Activated CD4-positive, alpha-beta T cell treated with anti-CD3 and anti-CD28 coated beads, Interleukin-2, amount 50 U/mL, for 48 hours (primary cell): ENCODE data around the gene ZNF646.
A peak's percentile ranks its signal among the peaks of the same experiment; 100 is the strongest.
"Not testable (repeated sequence)": the region's sequence is repeated elsewhere in the genome, so short reads cannot be mapped to it uniquely, and the experiment has no call there.

Experiments
- DNase-seq, 2 experiments: peaks; one replicate each; pipeline ENCODE4 v3.0.0-alpha.2; 2020

ZNF646 gene

DNA sequence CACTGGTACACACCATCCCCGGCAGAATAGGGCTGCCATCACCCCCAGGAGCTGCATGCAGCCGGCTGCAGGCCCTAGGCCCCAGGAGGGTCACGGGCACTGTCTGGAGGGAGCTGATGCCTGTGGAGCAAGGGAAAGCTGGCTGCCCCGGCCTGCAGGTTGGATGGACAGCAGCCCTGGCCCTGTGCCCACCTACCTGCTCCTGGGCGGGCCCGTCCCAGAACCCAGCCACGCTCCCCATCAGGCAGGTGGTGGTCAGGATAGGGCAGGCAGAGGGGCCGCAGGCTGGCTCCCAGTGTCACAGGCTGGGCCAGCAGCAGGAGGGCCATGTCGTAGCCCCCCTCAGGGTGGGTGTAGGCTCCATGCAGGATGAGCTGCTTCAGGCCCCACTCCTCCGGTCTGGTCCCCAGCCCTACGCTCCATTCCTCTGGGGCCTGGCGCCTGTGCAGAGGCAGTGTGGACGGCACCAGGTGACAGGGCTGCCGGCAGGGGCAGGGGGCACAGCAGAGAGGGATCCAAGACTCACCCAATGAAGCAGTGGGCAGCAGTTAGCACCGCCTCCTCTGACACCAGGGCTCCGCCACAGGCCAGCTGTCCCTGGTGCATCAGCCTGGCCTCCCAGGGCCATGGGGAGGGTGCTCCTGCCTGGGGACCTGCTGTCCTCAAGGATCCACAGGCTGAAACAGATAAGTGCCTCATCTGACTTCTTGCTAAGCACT lies 10.5 kb downstream of the ZNF646 start:
- DNase-seq: no peak

DNA sequence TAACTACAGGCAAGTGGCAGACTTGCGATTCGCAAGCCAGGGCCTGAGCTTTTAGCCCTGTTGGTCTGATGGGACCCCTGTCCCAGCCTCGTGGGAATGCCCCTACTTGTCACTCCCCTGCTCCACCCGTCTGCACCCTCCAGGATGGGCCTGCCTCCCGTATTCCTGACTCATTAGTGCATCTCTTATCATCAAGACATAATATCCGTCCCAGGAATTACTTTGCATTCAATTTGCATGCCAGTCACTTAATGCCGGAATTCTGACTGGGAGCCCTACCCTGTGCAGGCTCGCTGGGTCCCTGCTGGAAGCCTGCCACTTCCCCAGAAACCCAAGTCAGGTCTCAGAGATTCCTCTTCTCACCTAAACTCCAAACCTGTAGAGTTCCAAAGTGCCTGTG lies 11.2 kb downstream of the ZNF646 start:
- no peak for DNase-seq

DNA sequence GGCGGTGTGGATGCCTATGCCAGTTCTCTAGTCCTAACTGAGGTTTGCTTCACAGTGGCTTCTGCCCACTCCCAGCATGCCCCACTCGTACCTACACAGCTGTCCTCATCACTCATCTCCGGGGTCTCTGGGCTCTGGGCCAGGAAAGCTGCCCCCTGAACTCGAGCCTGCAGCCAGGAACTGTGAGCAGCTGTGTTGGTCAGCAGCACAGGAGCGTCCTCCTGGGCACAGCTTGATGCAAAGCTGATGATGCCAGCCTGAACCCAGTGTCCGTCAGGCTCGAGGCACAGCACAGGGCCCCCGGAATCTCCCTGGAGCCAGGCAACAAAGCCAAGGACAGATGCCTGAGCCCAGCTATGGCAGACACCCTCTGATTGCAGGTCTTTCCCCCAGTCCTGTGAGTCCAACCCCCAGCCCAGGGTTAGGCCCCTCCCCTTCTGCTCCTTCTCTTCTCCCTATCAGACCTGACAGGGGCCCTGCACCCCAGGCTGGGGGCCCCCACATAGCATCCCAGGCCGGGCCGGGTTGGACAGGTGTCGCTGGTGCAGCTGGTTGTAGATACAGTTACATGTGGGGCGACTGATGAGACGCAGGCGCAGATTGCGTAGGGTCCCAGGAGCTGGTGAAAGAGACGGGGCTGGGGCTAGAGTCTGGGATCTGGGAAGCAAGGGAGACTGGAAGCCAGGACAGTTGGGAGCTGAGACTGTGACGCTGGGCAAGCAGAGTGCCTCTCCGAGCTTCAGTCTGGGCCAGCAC lies 11.8 kb downstream of the ZNF646 start:
- DNase-seq: no peak

DNA sequence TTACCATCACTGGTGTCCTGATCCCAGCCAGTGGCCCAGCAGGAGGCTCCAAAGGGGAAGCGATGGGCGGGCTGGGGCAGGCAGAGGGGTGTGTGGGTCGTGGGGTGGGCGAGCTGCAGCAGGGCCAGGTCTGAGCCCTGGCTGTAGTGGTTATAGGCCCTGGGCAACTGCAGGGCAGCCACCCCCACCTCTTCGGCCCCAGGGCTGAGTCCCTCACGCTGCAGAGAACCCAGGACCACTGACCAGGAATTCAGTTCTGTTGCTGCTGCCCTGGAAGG lies 12.3 kb downstream of the ZNF646 start:
- DNase-seq: no peak

DNA sequence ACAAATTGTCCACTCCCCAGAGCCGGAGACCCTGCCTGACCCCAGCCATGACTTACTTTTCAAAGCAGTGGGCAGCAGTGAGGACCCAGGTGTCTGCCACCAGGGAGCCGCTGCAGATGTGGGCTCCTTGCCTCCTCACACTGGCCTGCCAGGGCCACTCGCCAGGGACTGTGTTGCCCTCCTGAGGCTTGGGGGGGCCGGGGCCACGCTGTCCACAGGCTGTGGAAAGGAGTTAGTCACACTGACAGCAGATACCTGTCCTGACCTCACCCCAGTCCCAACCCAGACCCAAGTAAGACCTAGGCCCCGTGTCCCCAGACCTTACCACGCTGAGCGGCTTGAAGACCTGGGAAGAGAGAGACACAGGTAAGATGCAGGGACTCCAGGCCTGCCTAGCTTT lies 13.3 kb downstream of the ZNF646 start:
- DNase-seq: no peak

DNA sequence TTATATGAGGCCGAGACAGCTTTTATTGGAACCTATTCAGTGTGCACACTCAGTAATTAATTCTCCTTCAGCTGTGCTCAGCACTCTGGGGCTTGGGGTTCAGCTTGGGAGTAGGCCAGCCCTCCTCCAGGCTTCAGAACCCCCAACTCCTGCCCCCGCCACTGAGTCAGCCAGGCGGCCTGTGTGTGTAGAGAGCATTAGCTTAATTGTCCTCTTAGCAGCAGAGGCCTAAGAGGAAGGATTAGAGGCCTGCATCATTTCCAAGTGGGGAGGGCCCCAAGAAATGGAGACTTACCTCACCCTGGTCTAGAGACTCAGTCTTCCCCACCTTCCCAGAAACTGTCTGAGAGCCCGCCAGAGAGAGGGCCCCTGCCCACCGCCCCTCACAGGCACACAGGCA lies 13.7 kb downstream of the ZNF646 start:
- DNase-seq: no peak

DNA sequence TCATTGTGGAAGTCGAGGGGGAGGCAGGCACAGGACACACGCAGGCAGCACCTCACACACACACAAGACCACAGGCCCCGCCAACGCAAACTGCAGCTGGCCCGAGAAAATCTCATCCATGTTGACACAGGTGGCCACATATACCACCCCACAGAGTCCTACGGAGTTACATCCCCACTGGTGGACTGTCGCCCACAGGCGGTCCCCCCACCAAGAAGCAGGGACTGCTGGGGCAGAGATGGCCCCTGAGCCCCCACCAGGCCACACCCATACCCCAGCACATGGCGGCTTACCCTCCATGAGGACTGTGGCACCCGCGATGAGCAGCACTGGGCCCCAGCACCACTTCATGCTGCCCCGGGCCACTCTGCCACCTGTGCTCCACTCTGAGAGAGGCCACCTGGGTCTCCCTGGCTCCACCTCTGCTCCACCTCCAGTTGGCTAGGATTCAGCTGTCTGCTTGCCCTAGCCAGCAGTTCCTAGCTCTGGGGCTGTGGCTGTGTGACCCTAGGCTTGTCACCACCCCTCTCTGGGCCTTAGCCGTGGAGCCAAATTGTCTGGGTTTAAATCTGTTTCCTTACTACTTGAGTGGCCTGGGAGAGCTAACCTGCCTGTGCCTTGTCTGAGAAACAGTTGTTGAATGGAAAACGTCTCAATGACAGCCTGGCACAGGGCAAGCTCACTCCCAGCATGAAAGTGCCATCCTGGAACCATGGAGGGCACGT lies 14.4 kb downstream of the ZNF646 start, which contains the start of gene PRSS53:
Gene PRSS53 (minus strand): TSS at position 485 of the 725 bp plus-strand sequence. CDS start 134 bp downstream, at position 351.
- DNase-seq: no peak

DNA sequence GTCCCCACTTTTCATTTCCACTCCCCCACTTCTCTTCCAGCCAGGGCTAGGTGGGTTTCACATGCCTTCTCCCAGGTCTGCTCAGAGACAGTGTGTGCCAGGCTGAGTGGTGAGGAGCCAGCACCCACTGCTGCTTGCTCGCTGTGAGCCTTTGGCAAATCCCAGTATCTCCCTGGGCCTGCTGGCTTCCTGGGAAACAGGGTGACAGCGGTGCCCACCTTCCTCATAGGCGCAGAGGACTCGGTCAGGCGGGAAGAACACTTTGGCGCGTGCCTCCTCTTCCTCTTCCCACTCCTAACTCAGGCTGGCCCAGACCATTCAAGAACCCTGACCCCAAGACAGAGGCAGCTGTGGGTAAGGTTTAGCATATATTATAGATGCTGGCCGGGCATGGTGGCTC lies 15.0 kb downstream of the ZNF646 start:
- no peak for DNase-seq

DNA sequence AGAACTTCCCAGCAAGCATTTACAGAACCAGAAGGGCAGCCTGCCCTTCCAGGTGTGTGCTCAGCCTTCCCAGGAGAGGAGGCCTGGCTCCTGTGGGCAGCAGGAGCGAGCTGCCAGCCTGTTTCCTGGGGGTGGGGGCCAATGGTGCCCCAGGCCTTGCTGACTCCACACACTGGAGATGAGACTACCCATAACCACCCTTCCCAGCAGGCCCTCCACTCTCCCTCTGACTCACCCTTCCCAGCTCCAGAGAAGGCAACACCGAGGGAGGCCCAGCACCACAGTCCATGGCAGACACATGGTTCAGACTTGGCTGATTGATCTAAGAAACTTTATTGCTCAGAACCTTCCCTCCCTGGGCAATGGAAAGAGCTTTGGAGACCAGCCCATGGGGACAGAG lies 16.3 kb downstream of the ZNF646 start:
- DNase-seq: no peak

DNA sequence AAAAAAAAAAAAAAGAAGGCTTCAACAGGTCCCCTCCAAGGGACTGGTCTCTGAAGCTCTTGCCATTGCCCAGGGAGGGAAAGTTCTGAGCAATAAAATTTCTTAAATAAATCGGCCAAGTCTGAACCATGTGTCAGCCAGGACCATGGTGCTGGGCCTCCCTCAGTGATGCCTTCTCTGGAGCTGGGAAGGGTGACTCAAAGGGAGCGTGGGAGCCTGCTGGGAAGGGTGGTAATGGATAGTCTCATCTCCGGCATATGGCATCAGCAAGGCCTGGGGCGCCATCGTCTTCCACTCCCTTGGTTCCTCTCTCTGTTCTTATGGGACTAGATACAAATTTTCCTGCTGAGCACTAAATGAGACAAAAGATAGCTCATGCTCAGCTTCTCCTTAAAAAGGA lies 18.1 kb downstream of the ZNF646 start:
- no peak for DNase-seq

DNA sequence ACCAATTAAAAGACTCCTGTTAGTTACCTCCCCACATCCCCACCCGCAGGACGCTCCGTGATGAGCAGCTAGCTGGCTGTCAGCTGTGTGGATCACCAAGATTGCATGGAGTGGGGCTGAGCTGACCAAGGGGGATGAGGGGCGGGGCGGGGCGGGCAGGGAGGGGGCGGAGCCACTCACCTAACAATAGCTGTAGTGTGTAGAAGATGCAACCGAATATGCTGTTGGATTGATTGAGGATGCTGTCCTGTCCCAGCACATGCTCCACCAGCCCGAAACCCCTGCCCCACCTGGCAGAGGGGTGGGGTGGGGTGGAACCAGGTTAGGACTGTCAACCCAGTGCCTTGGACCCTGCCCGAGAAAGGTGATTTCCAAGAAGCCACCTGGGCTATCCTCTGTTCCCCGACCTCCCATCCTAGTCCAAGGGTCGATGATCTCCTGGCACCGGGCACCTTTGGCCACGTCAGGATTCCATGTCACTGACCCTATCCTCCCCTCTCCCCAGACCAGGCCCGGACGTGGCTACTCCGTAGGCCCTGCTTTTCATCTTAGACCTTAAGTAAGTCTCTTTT lies 19.0 kb downstream of the ZNF646 start:
- no peak for DNase-seq

DNA sequence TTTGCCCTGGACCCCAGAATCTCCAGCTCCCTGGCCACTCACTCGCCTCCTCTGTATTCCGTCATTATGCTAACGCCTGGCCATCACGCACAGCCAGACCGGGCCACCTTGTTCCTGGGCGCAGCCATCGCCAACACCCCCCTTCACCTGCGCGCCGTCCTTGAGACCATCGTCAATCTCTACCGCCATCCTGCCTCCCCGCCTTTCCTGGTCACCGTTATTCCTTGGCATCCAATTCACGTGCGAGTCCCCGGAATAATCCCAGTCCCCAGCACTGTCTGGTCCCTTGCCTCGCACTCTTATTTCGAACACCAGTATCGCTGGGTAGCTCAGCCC lies 19.8 kb downstream of the ZNF646 start:
- no peak for DNase-seq

DNA sequence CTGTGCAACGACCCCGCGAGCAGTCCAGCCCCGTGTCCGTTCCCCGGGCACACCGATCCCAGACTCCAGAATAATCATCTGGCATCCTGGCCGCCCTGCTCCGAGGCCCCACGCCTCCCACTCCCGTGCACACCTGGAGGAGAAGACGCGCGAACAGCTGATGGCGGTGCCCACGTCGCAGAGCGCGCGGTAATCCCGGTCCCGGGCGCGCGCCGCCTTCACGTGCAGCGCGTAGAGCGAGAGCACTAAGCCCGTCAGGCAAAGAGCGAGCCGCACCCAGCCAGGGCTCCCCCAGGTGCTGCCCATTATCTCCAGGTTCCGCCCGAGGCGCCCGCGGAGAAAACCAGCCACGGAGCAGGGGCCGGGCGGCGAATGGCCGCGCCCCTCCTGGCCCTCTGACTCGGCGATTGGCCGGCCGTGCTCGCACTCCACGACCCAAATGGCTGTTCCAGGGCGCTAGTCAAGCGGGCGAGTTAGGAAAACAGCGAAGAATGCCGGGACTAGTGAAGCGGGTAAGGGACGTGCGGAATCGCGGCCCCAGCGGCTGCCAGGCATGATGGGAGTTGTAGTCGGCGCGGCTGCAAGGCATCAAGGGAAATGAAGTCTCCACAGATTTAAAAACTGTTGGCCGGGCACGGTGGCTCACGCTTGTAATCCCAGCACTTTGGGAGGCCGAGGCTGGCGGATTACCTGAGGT lies 20.4 kb downstream of the ZNF646 start, which contains the start of gene VKORC1:
Gene VKORC1 (minus strand): TSS at position 374 of the 697 bp plus-strand sequence. CDS start 68 bp downstream, at position 306.
- peak; percentile 92 to 95 for DNase-seq

DNA sequence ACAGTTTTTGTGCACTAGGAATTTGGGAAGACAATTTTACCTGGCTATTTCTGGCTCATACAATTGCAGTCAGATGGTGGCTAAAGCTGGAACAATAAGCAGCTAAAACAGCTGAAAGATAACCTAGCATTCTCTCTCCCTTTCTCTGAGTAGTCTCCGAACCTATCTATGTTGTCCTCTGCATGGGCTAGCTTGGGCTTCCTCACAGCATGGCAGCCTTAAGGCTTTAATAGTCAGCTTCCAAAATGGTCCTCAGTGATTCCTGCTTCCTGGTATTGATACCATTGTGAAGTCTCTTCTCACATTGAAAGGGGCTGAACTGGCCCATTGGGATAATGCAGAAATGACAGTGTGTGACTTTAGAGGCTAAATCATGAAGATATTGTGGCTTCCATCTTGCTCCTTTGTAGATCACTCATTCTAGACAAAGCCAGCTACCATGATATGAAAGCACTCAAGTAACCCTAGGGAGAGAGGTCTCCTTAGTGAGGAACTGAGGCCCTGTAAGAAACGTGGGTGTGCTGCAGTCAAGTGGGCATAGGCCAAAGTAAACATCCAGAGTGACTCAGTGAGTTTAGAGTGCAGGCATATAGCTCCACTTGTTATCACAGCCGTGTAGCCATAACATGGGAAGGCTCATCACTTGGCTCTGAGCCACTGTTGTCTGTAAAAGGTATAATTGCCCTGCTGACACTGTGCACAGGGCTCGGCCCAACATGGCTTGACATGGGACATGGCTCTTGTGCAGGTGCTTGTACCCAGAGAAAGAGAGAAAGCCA lies 25.8 kb downstream of the ZNF646 start:
- DNase-seq: no peak

DNA sequence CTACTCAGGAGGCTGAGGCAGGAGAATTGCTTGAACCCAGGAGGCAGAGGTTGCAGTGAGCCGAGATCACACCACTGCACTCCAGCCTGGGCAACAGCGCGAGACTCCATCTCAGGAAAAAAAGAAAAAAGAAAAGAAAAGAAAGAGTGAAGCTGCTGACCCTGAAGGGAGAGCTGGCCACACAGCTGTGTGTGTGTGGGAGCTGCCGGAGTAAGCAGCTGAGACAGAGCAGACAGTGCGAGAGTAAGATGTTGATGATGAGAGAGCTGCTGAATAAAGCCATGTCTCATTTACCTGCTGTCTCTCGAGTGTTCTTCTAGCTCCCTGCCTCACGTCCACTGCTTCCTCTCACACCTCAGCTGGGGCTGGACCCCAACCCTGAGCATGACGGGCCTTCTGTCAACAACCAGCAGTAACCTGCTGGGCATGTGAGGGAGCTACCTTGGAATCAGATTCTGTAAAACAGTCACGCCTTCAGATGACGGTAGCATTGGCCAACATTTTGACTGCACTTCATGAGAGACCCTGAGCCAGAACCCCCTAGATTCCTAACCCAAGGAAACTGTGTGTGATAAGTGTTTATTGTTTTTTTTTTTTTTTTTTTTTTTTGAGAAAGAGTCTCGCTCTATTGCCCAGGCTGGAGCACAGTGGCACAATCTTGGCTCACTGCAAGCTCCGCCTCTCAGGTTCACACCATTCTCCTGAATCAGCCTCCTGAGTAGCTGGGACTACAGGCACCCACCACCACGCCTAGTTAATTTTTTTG lies 26.8 kb downstream of the ZNF646 start:
- DNase-seq: not testable (repeated sequence)

DNA sequence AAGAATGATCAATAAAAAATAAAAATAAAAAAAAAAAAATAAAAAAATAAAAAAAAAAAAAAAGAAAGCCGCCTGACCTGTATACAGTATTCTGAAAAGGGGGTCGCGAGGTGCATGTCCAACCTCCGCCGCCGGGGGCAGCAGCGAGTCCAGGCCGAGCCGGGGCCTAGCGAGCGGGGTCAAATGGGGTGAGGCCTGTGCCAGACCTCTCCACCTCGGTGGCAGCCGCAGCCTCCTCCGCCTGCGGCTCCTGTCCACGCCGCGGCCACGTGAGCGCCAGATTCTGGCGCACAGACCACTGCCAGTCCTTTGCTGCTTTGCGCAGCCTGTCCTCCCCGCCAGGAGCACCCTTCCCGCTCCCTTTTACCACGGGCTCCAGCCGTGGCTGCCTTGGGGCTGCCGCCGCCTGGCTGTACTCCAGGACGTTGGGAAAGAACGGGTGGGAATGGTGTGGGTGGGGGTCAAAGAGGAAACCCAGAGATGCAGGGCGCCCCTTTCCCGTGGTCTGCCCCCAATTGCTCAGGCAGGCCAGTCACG lies 31.5 kb downstream of the ZNF646 start:
- DNase-seq: peak; percentile 90 to 91

DNA sequence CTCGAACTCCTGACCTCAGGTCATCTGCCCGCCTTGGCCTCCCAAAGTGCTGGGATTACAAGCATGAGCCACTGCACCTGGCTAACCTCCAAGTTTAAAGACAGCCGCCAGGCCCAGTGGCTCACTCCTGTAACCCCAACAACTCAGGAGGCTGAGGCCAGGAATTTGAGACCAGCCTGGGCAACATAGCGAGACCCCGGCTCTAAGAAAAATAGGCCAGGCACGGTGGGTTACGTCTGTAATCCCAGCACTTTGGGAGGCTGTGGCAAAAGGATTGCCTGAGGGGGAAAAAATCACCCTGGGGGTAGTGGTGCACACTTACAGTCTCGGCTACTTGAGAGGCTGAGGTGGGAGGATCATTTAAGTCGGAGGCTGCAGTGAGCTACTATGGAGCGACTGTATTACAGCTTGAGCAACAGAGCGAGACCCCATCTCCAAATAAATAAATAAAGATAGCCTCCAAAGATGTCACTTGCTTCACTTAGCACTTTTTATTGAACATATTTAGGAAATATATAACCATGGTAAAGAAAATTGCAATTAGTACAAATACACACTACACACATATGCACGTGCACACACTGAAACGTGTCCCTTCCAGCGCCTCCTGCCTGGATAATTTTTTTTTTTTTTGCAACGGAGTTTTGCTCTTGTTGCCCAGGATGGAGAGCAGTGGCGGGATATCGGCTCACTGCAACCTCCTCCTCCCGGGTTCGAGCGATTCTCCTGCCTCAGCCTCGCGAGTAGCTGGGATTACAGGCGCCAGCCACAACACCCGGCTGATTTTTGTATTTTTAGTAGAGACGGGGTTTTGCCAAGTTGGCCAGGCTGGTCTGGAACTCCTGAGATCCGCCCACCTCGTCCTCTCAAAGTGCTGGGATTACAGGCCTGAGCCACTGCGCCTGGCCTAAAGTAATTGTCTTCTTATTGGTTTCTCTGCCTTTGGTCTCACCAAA lies 32.6 kb downstream of the ZNF646 start:
- no peak for DNase-seq

DNA sequence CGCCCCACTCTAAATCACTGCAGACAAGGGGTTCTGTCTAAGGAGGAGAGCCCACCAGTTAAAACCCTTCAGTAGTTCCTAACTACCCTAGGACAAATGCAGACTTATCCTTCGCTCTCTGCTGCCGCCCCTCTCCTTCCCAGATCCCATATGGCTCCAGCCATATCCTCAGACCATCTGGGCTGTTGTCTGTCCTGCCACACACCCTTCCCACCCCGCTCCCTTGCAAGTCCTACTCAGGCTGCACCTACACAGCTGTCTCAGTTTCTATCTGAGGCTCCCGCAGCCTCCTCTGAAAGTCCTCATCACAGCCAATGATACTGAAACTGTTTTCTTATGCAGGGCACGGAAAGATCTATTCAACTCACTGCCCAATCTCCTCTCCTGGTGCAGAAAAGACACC lies 33.2 kb downstream of the ZNF646 start:
- DNase-seq: peak; percentile 56 to 70

DNA sequence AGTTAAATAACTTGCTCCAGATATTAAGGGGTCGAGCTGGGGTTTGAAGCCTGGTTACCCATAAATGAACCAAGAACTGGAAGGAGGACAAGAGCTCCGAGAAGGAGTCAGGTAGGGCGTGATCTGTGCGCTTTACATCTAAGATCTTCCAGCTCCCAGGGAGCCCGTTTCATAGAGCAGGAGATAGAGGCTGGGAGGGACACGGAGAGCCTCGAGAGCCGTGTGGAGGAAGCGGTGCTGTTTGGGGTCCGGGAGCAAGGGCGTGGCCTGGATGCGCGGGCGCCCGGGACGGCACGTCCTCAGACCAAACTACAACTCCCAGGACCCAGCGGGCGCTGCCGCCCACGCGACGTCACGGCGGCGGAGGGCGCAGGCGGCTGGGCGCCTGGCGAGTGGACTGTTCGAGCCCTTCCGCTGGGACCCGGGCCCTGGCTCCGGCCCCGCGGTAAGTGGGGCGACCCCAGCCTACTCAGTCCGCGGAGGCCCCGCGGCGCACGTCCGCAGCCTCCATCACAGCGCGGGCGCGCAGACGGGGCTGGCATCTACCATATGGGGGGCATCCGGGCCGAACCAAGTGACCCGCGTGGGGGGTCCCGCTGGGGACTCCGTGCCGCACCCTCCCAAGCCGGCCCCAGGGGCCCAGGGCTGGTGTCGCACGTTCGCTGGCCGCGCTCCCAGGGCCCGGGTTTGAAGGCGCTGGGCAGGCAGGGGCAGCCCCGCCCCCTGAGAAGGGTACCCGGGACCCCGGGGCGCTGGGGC lies 34.0 kb downstream of the ZNF646 start, which contains the start of gene BCKDK:
Gene BCKDK (plus strand): TSS at position 352 of the 759 bp plus-strand sequence. CDS start 838 bp downstream, outside the sequence.
- peak; percentile 84 to 89 for DNase-seq
